A673 (cell line): ENCODE results near the gene PRKD1. TPM values are rescaled to one million over a fixed set of nuclear protein-coding genes. Genes with fewer than 3 reads are reported as not detected.
"Not testable (repeated sequence)": the region's sequence is repeated elsewhere in the genome, so short reads cannot be mapped to it uniquely, and the experiment has no call there.

Source experiments
- BruUV-seq: library from RNA; stranded (reverse); fragments of 400-500 nt; replicated peaks from 2 replicates; lab custom pipeline; 2021; lab: Mats Ljungman, UMichigan
- CTCF ChIA-PET: fragments of 300-600 bp; sonication (Branson Sonifier 250); formaldehyde crosslinking; loops from one replicate; lab custom pipeline; 2022; ENCODE audit warnings: antibody characterized with exemption; lab: Charles Lee
- POLR2A ChIA-PET: fragments of 300-600 bp; sonication (Branson Sonifier 250); formaldehyde crosslinking; loops from one replicate; lab custom pipeline; 2022; ENCODE audit warnings: antibody characterized with exemption; ENCODE audit not compliant: low non-redundant PET; lab: Charles Lee
- DNase-seq: peaks from one replicate; pipeline ENCODE4 v3.0.0-alpha.2; 2015; ENCODE audit warnings: low spot score
- H3K27ac ChIP-seq: fragments of 200-600 bp; sonication (generic); 2 replicates; pipeline ENCODE4 v1.5.1; 2016; ENCODE audit warnings: mixed run types, low read depth, mild to moderate bottlenecking, mixed read lengths, antibody characterized with exemption, low read length; ENCODE audit not compliant: poor library complexity, severe bottlenecking
- H3K27me3 ChIP-seq: fragments of 200-600 bp; sonication (generic); replicated peaks from 2 replicates; pipeline ENCODE4 v1.6.1; 2017; ENCODE audit warnings: mixed run types, low read depth, mild to moderate bottlenecking, mixed read lengths, antibody characterized with exemption, low read length; ENCODE audit not compliant: insufficient read depth, poor library complexity
- H3K36me3 ChIP-seq: fragments of 200-600 bp; sonication (generic); 2 replicates; pipeline ENCODE4 v1.6.1; 2016; ENCODE audit warnings: mixed run types, mild to moderate bottlenecking, mixed read lengths, antibody characterized with exemption, low read length; ENCODE audit not compliant: insufficient read depth, poor library complexity, severe bottlenecking
- H3K4me1 ChIP-seq: fragments of 200-600 bp; sonication (generic); 2 replicates; pipeline ENCODE4 v1.6.1; 2017; ENCODE audit warnings: mixed run types, mild to moderate bottlenecking, mixed read lengths, antibody characterized with exemption, low read length; ENCODE audit not compliant: insufficient read depth, poor library complexity, severe bottlenecking
- H3K4me3 ChIP-seq: fragments of 200-600 bp; sonication (generic); 2 replicates; pipeline ENCODE4 v1.5.1; 2016; ENCODE audit warnings: low read depth, mixed run types, mild to moderate bottlenecking, mixed read lengths, low read length; ENCODE audit not compliant: poor library complexity, severe bottlenecking
- H3K9me3 ChIP-seq: fragments of 200-600 bp; sonication (generic); 2 replicates; pipeline ENCODE4 v1.6.1; 2016; ENCODE audit warnings: mixed run types, low read depth, mild to moderate bottlenecking, mixed read lengths, antibody characterized with exemption, low read length; ENCODE audit not compliant: poor library complexity, severe bottlenecking
- CTCF ChIP-seq: fragments of 300-800, 200-600 bp; sonication (generic); conservative IDR thresholded peaks from 2 replicates; pipeline ENCODE4 v1.5.1; 2017; ENCODE audit warnings: low read depth, mild to moderate bottlenecking, antibody characterized with exemption, low read length, moderate library complexity, mixed read lengths
- EZH2 ChIP-seq: fragments of 200-600 bp; sonication (generic); IDR thresholded peaks from 2 replicates; pipeline ENCODE4 v1.6.1; 2017; ENCODE audit warnings: borderline replicate concordance, low read depth, mild to moderate bottlenecking, mixed read lengths, antibody characterized with exemption, low read length; ENCODE audit not compliant: poor library complexity, severe bottlenecking
- intact Hi-C: fragments of 100-400 bp; cut with micrococcal nuclease; formaldehyde crosslinking; loops from one replicate; pipeline ENCODE4 v1.10.0; 2022; ENCODE audit not compliant: unreplicated experiment
- total RNA-seq: library from RNA; stranded (reverse); gene quantifications from 2 replicates; pipeline ENCODE4 v1.2.3, GENCODE V29; 2021

PRKD1 gene
- total RNA-seq, 1 experiment from 2014 or later = 45.7 TPM

GRCh38 chr14:29857551-29857950, 70.1 kb downstream of the PRKD1 start:
- Histone ChIP-seq H3K4me3 (no peak overlapping the region), H3K36me3 (no peaks in the 10 kb centered on the region), H3K27ac (no peak overlapping the region), H3K27me3 (no peaks in the 10 kb centered on the region), H3K9me3 (peaks cover 8% of the 10 kb centered on the region), H3K4me1 (no peaks in the 10 kb centered on the region)
- no peak for TF ChIP-seq CTCF
- TF ChIP-seq EZH2 = no peak
- intact Hi-C loops = no loop called here
- no peak for DNase-seq
- CTCF ChIA-PET = no interaction called here
- no TSS peak for BruUV-seq
- POLR2A ChIA-PET = no interaction called here

- Histone ChIP-seq H3K36me3 (no peaks in the 10 kb centered on the region), H3K27me3 (no peaks in the 10 kb centered on the region), H3K9me3 (peaks cover 17% of the 10 kb centered on the region), H3K27ac (no peak overlapping the region), H3K4me1 (no peaks in the 10 kb centered on the region), H3K4me3 (no peak overlapping the region)
- ChIA-PET CTCF (no interaction called here), POLR2A (no interaction called here)
- TF ChIP-seq CTCF (no peak), EZH2 (no peak)
- intact Hi-C loops = no loop called here
- BruUV-seq = no TSS peak
- no peak for DNase-seq
Measured at GRCh38 chr14:29856516-29856915, 71.1 kb downstream of the PRKD1 start.

GRCh38 chr14:29853691-29854090, 74.0 kb downstream of the PRKD1 start:
- peaks cover 17% of the 10 kb centered on the region for H3K9me3 ChIP-seq
- H3K27me3 ChIP-seq, H3K4me3 ChIP-seq, H3K4me1 ChIP-seq, CTCF ChIA-PET, intact Hi-C loops, BruUV-seq, DNase-seq, H3K27ac ChIP-seq, POLR2A ChIA-PET, H3K36me3 ChIP-seq: not testable (repeated sequence)

GRCh38 chr14:29853272-29853671, 74.4 kb downstream of the PRKD1 start:
- H3K27ac ChIP-seq = no peak overlapping the region
- intact Hi-C loops = no loop called here
- BruUV-seq = no TSS peak
- TF ChIP-seq CTCF (no peak), EZH2 (no peak)
- DNase-seq = no peak
- peaks cover 17% of the 10 kb centered on the region for H3K9me3 ChIP-seq
- H3K4me1 ChIP-seq = peaks cover 3% of the 10 kb centered on the region
- CTCF ChIA-PET = no interaction called here
- H3K4me3 ChIP-seq = no peak overlapping the region
- POLR2A ChIA-PET = no interaction called here
- H3K36me3 ChIP-seq = no peaks in the 10 kb centered on the region
- no peaks in the 10 kb centered on the region for H3K27me3 ChIP-seq
